SU-DHL-6 (cell line): ENCODE measurements around the gene TMEM187.

Experiments
- H2AFZ ChIP-seq: fragments of 200-600 bp; sonication (generic); 2 replicates; pipeline ENCODE4 v1.6.1; 2014; ENCODE audit warnings: low read depth, mild to moderate bottlenecking, moderate library complexity, mixed read lengths, antibody characterized with exemption, low read length; ENCODE audit not compliant: severe bottlenecking
- H3F3A ChIP-seq: fragments of 200-600 bp; shearing (Covaris generic); 2 replicates; pipeline ENCODE4 v1.6.0; 2016; ENCODE audit warnings: antibody characterized with exemption, mild to moderate bottlenecking; ENCODE audit not compliant: insufficient read depth
- H3K27ac ChIP-seq: fragments of 200-600 bp; sonication (generic); 2 replicates; pipeline ENCODE4 v1.5.1; 2016; ENCODE audit warnings: low read depth, mild to moderate bottlenecking, low read length, moderate library complexity, mixed read lengths
- H3K27me3 ChIP-seq: fragments of 200-600 bp; sonication (generic), shearing (Covaris generic); 2 replicates; pipeline ENCODE4 v1.6.0; 2014; ENCODE audit warnings: mild to moderate bottlenecking, low read length
- H3K36me3 ChIP-seq: fragments of 200-600 bp; sonication (generic); 2 replicates; pipeline ENCODE4 v1.6.1; 2014; ENCODE audit warnings: mild to moderate bottlenecking, low read length, mixed read lengths
- H3K4me2 ChIP-seq: fragments of 300-600, 200-600 bp; shearing (Covaris generic), sonication (generic); 2 replicates; pipeline ENCODE4 v1.6.0; 2014; ENCODE audit warnings: low read length, low read depth, mild to moderate bottlenecking; ENCODE audit not compliant: poor library complexity, severe bottlenecking
- H3K4me3 ChIP-seq: fragments of 200-600 bp; sonication (generic); 2 replicates; pipeline ENCODE4 v1.5.1; 2014; ENCODE audit warnings: antibody characterized with exemption, low read length, mild to moderate bottlenecking, mixed read lengths; ENCODE audit not compliant: insufficient read depth, poor library complexity, severe bottlenecking
- H3K79me2 ChIP-seq: fragments of 200-600 bp; sonication (generic); 2 replicates; pipeline ENCODE4 v1.6.1; 2014; ENCODE audit warnings: mild to moderate bottlenecking, low read length, moderate library complexity; ENCODE audit not compliant: insufficient read depth
- H3K9ac ChIP-seq: fragments of 200-600 bp; sonication (generic); 2 replicates; pipeline ENCODE4 v1.7.0; 2014; ENCODE audit warnings: mild to moderate bottlenecking, low read length
- H3K9me2 ChIP-seq: fragments of 200-600 bp; sonication (generic); replicated peaks from 2 replicates; pipeline ENCODE4 v1.6.1; 2014; ENCODE audit warnings: low read length; ENCODE audit not compliant: insufficient read depth
- H3K9me3 ChIP-seq: fragments of 200-600 bp; sonication (generic); 2 replicates; pipeline ENCODE4 v1.6.1; 2014; ENCODE audit warnings: low read length, mixed read lengths; ENCODE audit not compliant: insufficient read depth
- H4K20me1 ChIP-seq: fragments of 200-600 bp; sonication (generic); 2 replicates; pipeline ENCODE4 v1.6.1; 2014; ENCODE audit warnings: low read depth, mild to moderate bottlenecking, antibody characterized with exemption, low read length, moderate library complexity, mixed read lengths
- CTCF ChIP-seq: fragments of 200-600 bp; sonication (generic); IDR thresholded peaks from one replicate; pipeline ENCODE4 v1.5.1; 2017; ENCODE audit warnings: antibody characterized with exemption, mild to moderate bottlenecking, low read length, moderate library complexity; ENCODE audit not compliant: insufficient read depth, poor library complexity, severe bottlenecking
- EZH2phosphoT487 ChIP-seq: fragments of 200-600 bp; sonication (generic), shearing (Covaris generic); conservative IDR thresholded peaks from 2 replicates; pipeline ENCODE4 v1.6.1; 2018; ENCODE audit warnings: mild to moderate bottlenecking, antibody characterized with exemption, low read length, moderate library complexity, mixed read lengths

Gene TMEM187

GRCh38 chrX:154022108-154022507 lies 49.6 kb downstream of the TMEM187 start:
- H3K36me3 ChIP-seq: no peaks in the 10 kb centered on the region
- H3K9ac ChIP-seq: no peak overlapping the region
- no peaks in the 10 kb centered on the region for H4K20me1 ChIP-seq
- H3F3A ChIP-seq: peaks cover 7% of the 10 kb centered on the region
- no peaks in the 10 kb centered on the region for H3K9me3 ChIP-seq
- no peak overlapping the region for H3K4me3 ChIP-seq
- no peak overlapping the region for H2AFZ ChIP-seq
- H3K79me2 ChIP-seq: peaks cover 15% of the 10 kb centered on the region; the same call in 1 of the 2 replicates
- H3K9me2 ChIP-seq: no peaks in the 10 kb centered on the region
- no peak overlapping the region for H3K27ac ChIP-seq
- TF ChIP-seq EZH2phosphoT487: no peak
- TF ChIP-seq CTCF: no peak
- no peak overlapping the region for H3K4me2 ChIP-seq
- no peaks in the 10 kb centered on the region for H3K27me3 ChIP-seq

GRCh38 chrX:154023276-154024000 lies 50.9 kb downstream of the TMEM187 start:
- no peak overlapping the region for H3K4me2 ChIP-seq
- no peak overlapping the region for H3K9ac ChIP-seq
- TF ChIP-seq EZH2phosphoT487: no peak
- no peak for TF ChIP-seq CTCF
- no peaks in the 10 kb centered on the region for H4K20me1 ChIP-seq
- no peak overlapping the region for H3K27ac ChIP-seq
- H3K9me2 ChIP-seq: no peaks in the 10 kb centered on the region
- H3K27me3 ChIP-seq: no peaks in the 10 kb centered on the region
- H3K36me3 ChIP-seq: no peaks in the 10 kb centered on the region
- H3F3A ChIP-seq: peaks cover 7% of the 10 kb centered on the region
- no peak overlapping the region for H3K4me3 ChIP-seq
- no peaks in the 10 kb centered on the region for H3K9me3 ChIP-seq
- H2AFZ ChIP-seq: no peak overlapping the region
- H3K79me2 ChIP-seq: peaks cover 7% of the 10 kb centered on the region; the same call in 1 of the 2 replicates

GRCh38 chrX:154024271-154024670 lies 51.7 kb downstream of the TMEM187 start:
- no peaks in the 10 kb centered on the region for H3K27me3 ChIP-seq
- no peak overlapping the region for H3K4me2 ChIP-seq
- H3K27ac ChIP-seq: no peak overlapping the region

More at GRCh38 chrX:154024271-154024670, 51.7 kb downstream of the TMEM187 start:
- TF ChIP-seq CTCF: no peak
- no peak for TF ChIP-seq EZH2phosphoT487
- H3K79me2 ChIP-seq: no peaks in the 10 kb centered on the region; the same call in 1 of the 2 replicates
- H3K9me3 ChIP-seq: no peaks in the 10 kb centered on the region
- H3K36me3 ChIP-seq: no peaks in the 10 kb centered on the region
- H3K9ac ChIP-seq: no peak overlapping the region
- no peaks in the 10 kb centered on the region for H4K20me1 ChIP-seq
- H3F3A ChIP-seq: peaks cover 7% of the 10 kb centered on the region
- H2AFZ ChIP-seq: no peak overlapping the region
- H3K9me2 ChIP-seq: no peaks in the 10 kb centered on the region
- no peak overlapping the region for H3K4me3 ChIP-seq
